ENCODE results near the gene PSTPIP2. TPM values are rescaled to one million over a fixed set of nuclear protein-coding genes. Genes with fewer than 3 reads are reported as not detected.

Gene PSTPIP2
- polyA plus RNA-seq, 1 donor from 2014 or later: 0.98 TPM

DNA sequence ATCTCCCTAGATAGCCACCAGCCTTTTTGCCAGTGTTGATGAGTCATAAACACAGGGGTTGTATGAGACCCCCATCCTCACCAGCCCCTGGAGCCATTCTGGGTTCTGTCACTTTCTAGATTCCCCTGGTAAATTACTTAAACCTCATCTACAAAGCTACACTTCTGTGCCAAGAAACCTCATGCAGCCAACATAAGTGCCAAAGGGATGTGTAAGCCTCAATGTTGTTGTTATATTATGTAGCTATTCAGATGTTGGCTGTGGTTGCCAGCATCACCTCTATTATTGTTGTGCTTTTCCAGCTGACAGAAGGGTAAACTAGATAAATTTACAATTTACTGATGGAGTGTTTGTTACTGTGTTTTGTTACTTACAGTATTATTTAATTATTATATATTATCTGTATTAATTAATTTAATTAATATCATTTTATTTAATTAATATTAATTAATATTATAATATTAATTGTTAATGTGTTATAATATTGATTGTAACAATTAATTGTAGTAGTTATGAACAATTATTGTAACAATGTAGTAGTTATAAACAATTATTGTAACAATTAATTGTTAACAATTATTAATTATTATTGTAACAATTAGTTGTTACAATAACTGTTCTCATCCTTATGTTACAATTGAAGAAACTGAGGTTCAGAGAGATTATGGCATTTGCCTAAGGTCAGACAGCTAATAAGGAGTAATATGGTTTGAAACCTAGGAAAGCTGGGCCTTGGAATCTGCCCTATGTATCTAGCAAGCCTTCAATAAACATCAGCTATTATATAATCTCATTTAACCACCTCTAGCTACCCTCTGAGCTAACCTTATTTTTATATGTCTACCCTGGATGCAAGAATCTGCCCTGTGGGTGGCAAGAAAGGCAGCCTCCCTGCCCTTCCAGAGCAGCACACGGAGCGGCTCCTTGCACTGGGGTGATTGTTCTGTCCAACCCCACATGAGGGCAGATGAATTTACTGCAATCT lies 36.1 kb downstream of the PSTPIP2 start:
- Histone ChIP-seq H2AFZ (ENCODE audit: low read depth, low read length) (no peak overlapping the region), H3F3A (ENCODE audit: insufficient read depth, low read length, poor library complexity, severe bottlenecking) (no peaks in the 10 kb centered on the region), H3K36me3 (ENCODE audit: insufficient read depth, low read length) (no peaks in the 10 kb centered on the region), H3K27ac (ENCODE audit: low read length) (no peak overlapping the region), H3K9ac (ENCODE audit: low read length) (no peak overlapping the region), H3K27me3 (ENCODE audit: insufficient read depth, low read depth, low read length) (no peaks in the 10 kb centered on the region), H3K9me2 (ENCODE audit: insufficient read depth, low read length) (no peaks in the 10 kb centered on the region), H3K4me2 (ENCODE audit: low read length) (no peak overlapping the region), H4K20me1 (ENCODE audit: insufficient read depth) (no peaks in the 10 kb centered on the region), H3K79me2 (replicated peaks; ENCODE audit: insufficient read depth, low read length) (no peaks in the 10 kb centered on the region), H3K9me3 (ENCODE audit: low read length) (no peaks in the 10 kb centered on the region), H3K4me3 (ENCODE audit: low read length) (no peak overlapping the region)
- no peak for TF ChIP-seq RAD21 (conservative IDR thresholded peaks at IDR 0.05)
- no peak for TF ChIP-seq MXI1 (conservative IDR thresholded peaks at IDR 0.05; ENCODE audit: poor library complexity, severe bottlenecking)
- TF ChIP-seq TAF1 (IDR thresholded peaks at IDR 0.05; ENCODE audit: low read depth): no peak
- TF ChIP-seq SMC3 (conservative IDR thresholded peaks at IDR 0.05; ENCODE audit: poor library complexity): no peak

DNA sequence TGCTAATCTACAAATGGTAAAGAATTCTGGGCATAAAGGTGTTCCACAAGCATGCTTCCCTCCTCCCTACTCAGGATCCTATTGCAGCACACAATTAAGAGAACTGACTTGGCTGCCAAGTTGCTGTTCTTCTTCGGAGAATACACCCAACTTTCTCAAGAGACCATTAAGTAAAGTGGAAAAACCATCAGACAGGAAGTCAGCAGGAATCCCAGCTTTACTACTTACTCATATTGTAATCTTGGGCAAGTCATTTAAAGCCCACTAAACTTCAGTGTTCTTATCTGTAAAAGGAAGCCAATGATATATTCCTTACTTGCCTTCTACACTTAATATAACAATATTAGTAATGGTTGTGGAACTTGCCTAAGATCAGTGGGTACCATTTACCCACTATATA lies 37.8 kb downstream of the PSTPIP2 start:
- Histone ChIP-seq H3K4me2 (ENCODE audit: low read length) (no peak overlapping the region), H3K27ac (ENCODE audit: low read length) (no peak overlapping the region), H3K79me2 (replicated peaks; ENCODE audit: insufficient read depth, low read length) (no peaks in the 10 kb centered on the region), H3K27me3 (ENCODE audit: insufficient read depth, low read depth, low read length) (peaks cover 3% of the 10 kb centered on the region), H3K9me3 (ENCODE audit: low read length) (no peaks in the 10 kb centered on the region), H3K9ac (ENCODE audit: low read length) (no peak overlapping the region), H4K20me1 (ENCODE audit: insufficient read depth) (no peaks in the 10 kb centered on the region), H3K4me3 (ENCODE audit: low read length) (no peak overlapping the region), H3K9me2 (ENCODE audit: insufficient read depth, low read length) (no peaks in the 10 kb centered on the region), H2AFZ (ENCODE audit: low read depth, low read length) (no peak overlapping the region), H3K36me3 (ENCODE audit: insufficient read depth, low read length) (no peaks in the 10 kb centered on the region), H3F3A (ENCODE audit: insufficient read depth, low read length, poor library complexity, severe bottlenecking) (no peaks in the 10 kb centered on the region)
- TF ChIP-seq RAD21 (conservative IDR thresholded peaks at IDR 0.05) (no peak), POLR2AphosphoS5 (IDR thresholded peaks at IDR 0.05) (no peak), SMC3 (conservative IDR thresholded peaks at IDR 0.05; ENCODE audit: poor library complexity) (no peak), EZH2 (IDR thresholded peaks at IDR 0.05; ENCODE audit: borderline replicate concordance, insufficient read depth, low read length, poor library complexity, severe bottlenecking) (no peak), MXI1 (conservative IDR thresholded peaks at IDR 0.05; ENCODE audit: poor library complexity, severe bottlenecking) (no peak), TAF1 (IDR thresholded peaks at IDR 0.05; ENCODE audit: low read depth) (no peak), EP300 (conservative IDR thresholded peaks at IDR 0.05; ENCODE audit: poor library complexity, severe bottlenecking) (no peak)
- TF ChIP-seq, protein P1, sequence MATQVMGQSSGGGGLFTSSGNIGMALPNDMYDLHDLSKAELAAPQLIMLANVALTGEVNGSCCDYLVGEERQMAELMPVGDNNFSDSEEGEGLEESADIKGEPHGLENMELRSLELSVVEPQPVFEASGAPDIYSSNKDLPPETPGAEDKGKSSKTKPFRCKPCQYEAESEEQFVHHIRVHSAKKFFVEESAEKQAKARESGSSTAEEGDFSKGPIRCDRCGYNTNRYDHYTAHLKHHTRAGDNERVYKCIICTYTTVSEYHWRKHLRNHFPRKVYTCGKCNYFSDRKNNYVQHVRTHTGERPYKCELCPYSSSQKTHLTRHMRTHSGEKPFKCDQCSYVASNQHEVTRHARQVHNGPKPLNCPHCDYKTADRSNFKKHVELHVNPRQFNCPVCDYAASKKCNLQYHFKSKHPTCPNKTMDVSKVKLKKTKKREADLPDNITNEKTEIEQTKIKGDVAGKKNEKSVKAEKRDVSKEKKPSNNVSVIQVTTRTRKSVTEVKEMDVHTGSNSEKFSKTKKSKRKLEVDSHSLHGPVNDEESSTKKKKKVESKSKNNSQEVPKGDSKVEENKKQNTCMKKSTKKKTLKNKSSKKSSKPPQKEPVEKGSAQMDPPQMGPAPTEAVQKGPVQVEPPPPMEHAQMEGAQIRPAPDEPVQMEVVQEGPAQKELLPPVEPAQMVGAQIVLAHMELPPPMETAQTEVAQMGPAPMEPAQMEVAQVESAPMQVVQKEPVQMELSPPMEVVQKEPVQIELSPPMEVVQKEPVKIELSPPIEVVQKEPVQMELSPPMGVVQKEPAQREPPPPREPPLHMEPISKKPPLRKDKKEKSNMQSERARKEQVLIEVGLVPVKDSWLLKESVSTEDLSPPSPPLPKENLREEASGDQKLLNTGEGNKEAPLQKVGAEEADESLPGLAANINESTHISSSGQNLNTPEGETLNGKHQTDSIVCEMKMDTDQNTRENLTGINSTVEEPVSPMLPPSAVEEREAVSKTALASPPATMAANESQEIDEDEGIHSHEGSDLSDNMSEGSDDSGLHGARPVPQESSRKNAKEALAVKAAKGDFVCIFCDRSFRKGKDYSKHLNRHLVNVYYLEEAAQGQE (IDR thresholded peaks at IDR 0.05; ENCODE audit: borderline replicate concordance): no peak
- TF ChIP-seq, protein P2, sequence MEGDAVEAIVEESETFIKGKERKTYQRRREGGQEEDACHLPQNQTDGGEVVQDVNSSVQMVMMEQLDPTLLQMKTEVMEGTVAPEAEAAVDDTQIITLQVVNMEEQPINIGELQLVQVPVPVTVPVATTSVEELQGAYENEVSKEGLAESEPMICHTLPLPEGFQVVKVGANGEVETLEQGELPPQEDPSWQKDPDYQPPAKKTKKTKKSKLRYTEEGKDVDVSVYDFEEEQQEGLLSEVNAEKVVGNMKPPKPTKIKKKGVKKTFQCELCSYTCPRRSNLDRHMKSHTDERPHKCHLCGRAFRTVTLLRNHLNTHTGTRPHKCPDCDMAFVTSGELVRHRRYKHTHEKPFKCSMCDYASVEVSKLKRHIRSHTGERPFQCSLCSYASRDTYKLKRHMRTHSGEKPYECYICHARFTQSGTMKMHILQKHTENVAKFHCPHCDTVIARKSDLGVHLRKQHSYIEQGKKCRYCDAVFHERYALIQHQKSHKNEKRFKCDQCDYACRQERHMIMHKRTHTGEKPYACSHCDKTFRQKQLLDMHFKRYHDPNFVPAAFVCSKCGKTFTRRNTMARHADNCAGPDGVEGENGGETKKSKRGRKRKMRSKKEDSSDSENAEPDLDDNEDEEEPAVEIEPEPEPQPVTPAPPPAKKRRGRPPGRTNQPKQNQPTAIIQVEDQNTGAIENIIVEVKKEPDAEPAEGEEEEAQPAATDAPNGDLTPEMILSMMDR (IDR thresholded peaks at IDR 0.05; ENCODE audit: poor library complexity, severe bottlenecking): no peak
